H1 (cell line): ENCODE results near the gene DYNLT5. TPM values are rescaled to one million over a fixed set of nuclear protein-coding genes. Genes with fewer than 3 reads are reported as not detected.

Experiments used
- ASH2L ChIP-seq: fragments of 200-600, 300-600 bp; sonication (generic); IDR thresholded peaks from one replicate; pipeline ENCODE4 v1.7.1; 2017; ENCODE audit warnings: low read length
- CBX8 ChIP-seq: fragments of 300-800, 300-1000 bp; sonication (generic); IDR thresholded peaks from 2 replicates; pipeline ENCODE4 v1.7.1; 2016; ENCODE audit warnings: low read depth, low read length, borderline replicate concordance
- RBBP5 ChIP-seq: IDR thresholded peaks from 2 replicates; pipeline ENCODE4 v1.7.1; 2012; ENCODE audit warnings: low read depth, mild to moderate bottlenecking, inconsistent platforms, low read length, moderate library complexity, borderline replicate concordance
- SIX5 ChIP-seq: IDR thresholded peaks from 2 replicates; pipeline ENCODE4 v1.6.1; 2011; ENCODE audit warnings: mild to moderate bottlenecking, low read depth, low read length
- ZNF274 ChIP-seq: IDR thresholded peaks from 2 replicates; pipeline ENCODE4 v1.7.0; 2012; ENCODE audit warnings: low read length, borderline replicate concordance; ENCODE audit errors: extremely low read depth
- polyA plus RNA-seq, 7 experiments: library from polyadenylated mRNA; depleted of rRNA in 3 of 7; stranded (reverse) in 5 of 7; unstranded in 2 of 7; fragments of >200 nt in 5 of 7; fragments of 200-250 nt in 2 of 7; gene quantifications; 1 replicate in 5 of 7; 2 replicates in 1 of 7; 4 replicates in 1 of 7; pipeline versions ENCODE4 v1.2.1 to v1.2.3, GENCODE V29; 2011 to 2013; ENCODE audit warnings: missing spikeins in 2 of 7, mixed read lengths in 2 of 7
- total RNA-seq: library from RNA; stranded (reverse); fragmentation: NEBNext Ultra II Directional; extraction: Animal tissue kit (Norgen Biotek cat#: 25700); gene quantifications from 2 replicates; pipeline ENCODE4 v1.2.1, GENCODE V29; 2021
- TF ChIP-seq, protein P1 (sequence below): fragments of 300-600 bp; sonication (generic); IDR thresholded peaks from 2 replicates; pipeline ENCODE4 v1.7.1; 2012; ENCODE audit warnings: low read length, moderate library complexity, mild to moderate bottlenecking, inconsistent platforms; ENCODE audit not compliant: insufficient replicate concordance

DYNLT5 gene
- total and polyA plus RNA-seq, 2 of the 8 experiments (the other 6 are each of a cell fraction or from before 2014, with no cell fraction given): 0.93 to 1.5 TPM

DNA sequence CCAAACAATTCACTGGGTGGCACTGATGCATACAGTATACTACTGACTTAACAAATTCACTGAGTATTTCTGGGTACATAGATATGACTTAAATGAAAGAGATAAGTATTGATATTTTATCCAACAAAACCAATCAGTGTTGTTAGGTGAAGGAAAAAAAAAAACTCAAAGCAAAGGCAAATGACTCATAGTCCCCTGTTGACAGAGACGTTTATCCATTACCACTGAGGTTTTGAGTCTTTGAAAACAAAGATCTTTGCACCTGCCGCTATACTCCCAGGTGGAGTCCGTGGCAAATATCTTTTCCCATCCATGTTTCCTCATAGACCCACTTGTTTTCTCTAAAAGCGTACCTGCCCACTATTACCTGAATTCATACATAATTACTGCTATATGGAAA, 18.4 kb downstream of the DYNLT5 start (continued):
- TF ChIP-seq, protein P1, sequence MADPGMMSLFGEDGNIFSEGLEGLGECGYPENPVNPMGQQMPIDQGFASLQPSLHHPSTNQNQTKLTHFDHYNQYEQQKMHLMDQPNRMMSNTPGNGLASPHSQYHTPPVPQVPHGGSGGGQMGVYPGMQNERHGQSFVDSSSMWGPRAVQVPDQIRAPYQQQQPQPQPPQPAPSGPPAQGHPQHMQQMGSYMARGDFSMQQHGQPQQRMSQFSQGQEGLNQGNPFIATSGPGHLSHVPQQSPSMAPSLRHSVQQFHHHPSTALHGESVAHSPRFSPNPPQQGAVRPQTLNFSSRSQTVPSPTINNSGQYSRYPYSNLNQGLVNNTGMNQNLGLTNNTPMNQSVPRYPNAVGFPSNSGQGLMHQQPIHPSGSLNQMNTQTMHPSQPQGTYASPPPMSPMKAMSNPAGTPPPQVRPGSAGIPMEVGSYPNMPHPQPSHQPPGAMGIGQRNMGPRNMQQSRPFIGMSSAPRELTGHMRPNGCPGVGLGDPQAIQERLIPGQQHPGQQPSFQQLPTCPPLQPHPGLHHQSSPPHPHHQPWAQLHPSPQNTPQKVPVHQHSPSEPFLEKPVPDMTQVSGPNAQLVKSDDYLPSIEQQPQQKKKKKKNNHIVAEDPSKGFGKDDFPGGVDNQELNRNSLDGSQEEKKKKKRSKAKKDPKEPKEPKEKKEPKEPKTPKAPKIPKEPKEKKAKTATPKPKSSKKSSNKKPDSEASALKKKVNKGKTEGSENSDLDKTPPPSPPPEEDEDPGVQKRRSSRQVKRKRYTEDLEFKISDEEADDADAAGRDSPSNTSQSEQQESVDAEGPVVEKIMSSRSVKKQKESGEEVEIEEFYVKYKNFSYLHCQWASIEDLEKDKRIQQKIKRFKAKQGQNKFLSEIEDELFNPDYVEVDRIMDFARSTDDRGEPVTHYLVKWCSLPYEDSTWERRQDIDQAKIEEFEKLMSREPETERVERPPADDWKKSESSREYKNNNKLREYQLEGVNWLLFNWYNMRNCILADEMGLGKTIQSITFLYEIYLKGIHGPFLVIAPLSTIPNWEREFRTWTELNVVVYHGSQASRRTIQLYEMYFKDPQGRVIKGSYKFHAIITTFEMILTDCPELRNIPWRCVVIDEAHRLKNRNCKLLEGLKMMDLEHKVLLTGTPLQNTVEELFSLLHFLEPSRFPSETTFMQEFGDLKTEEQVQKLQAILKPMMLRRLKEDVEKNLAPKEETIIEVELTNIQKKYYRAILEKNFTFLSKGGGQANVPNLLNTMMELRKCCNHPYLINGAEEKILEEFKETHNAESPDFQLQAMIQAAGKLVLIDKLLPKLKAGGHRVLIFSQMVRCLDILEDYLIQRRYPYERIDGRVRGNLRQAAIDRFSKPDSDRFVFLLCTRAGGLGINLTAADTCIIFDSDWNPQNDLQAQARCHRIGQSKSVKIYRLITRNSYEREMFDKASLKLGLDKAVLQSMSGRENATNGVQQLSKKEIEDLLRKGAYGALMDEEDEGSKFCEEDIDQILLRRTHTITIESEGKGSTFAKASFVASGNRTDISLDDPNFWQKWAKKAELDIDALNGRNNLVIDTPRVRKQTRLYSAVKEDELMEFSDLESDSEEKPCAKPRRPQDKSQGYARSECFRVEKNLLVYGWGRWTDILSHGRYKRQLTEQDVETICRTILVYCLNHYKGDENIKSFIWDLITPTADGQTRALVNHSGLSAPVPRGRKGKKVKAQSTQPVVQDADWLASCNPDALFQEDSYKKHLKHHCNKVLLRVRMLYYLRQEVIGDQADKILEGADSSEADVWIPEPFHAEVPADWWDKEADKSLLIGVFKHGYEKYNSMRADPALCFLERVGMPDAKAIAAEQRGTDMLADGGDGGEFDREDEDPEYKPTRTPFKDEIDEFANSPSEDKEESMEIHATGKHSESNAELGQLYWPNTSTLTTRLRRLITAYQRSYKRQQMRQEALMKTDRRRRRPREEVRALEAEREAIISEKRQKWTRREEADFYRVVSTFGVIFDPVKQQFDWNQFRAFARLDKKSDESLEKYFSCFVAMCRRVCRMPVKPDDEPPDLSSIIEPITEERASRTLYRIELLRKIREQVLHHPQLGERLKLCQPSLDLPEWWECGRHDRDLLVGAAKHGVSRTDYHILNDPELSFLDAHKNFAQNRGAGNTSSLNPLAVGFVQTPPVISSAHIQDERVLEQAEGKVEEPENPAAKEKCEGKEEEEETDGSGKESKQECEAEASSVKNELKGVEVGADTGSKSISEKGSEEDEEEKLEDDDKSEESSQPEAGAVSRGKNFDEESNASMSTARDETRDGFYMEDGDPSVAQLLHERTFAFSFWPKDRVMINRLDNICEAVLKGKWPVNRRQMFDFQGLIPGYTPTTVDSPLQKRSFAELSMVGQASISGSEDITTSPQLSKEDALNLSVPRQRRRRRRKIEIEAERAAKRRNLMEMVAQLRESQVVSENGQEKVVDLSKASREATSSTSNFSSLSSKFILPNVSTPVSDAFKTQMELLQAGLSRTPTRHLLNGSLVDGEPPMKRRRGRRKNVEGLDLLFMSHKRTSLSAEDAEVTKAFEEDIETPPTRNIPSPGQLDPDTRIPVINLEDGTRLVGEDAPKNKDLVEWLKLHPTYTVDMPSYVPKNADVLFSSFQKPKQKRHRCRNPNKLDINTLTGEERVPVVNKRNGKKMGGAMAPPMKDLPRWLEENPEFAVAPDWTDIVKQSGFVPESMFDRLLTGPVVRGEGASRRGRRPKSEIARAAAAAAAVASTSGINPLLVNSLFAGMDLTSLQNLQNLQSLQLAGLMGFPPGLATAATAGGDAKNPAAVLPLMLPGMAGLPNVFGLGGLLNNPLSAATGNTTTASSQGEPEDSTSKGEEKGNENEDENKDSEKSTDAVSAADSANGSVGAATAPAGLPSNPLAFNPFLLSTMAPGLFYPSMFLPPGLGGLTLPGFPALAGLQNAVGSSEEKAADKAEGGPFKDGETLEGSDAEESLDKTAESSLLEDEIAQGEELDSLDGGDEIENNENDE: no peak
- TF ChIP-seq SIX5 (no peak), ASH2L (no peak), CBX8 (no peak), ZNF274 (no peak), RBBP5 (no peak)
